HTERT RPE-1 (cell line): ENCODE data around the gene TIFAB.

ENCODE experiments used
- in situ Hi-C: fragments of 300-500 bp; cut with MboI; formaldehyde crosslinking; loops from 4 replicates; pipeline ENCODE4 v1.14.3; 2020; ENCODE audit warnings: low sequenced_read_pairs

TIFAB gene

GRCh38 chr5:135444360-135444759, 7.8 kb downstream of the TIFAB start:
- in situ Hi-C loops = no loop called here

- in situ Hi-C loops = no loop called here
Observed at GRCh38 chr5:135443161-135443960, 8.8 kb downstream of the TIFAB start.

GRCh38 chr5:135442431-135443160, 9.6 kb downstream of the TIFAB start:
- in situ Hi-C loops = no loop called here

- in situ Hi-C loops = no loop called here
Observed at GRCh38 chr5:135441919-135442318, 10.2 kb downstream of the TIFAB start.

GRCh38 chr5:135441350-135441831, 10.8 kb downstream of the TIFAB start:
- in situ Hi-C loops = no loop called here

- in situ Hi-C loops = no loop called here
Observed at GRCh38 chr5:135440916-135441315, 11.2 kb downstream of the TIFAB start.

- in situ Hi-C loops = no loop called here
Observed at GRCh38 chr5:135439231-135440205, 12.6 kb downstream of the TIFAB start.

- in situ Hi-C loops = no loop called here
Observed at GRCh38 chr5:135438636-135439221, 13.4 kb downstream of the TIFAB start.

GRCh38 chr5:135437796-135438560, 14.2 kb downstream of the TIFAB start:
- in situ Hi-C loops = no loop called here

GRCh38 chr5:135437422-135437795, 14.7 kb downstream of the TIFAB start:
- in situ Hi-C loops = no loop called here

GRCh38 chr5:135436951-135437418, 15.2 kb downstream of the TIFAB start:
- in situ Hi-C loops = no loop called here

GRCh38 chr5:135435467-135436330, 16.5 kb downstream of the TIFAB start:
- in situ Hi-C loops = no loop called here

GRCh38 chr5:135434591-135435466, 17.3 kb downstream of the TIFAB start:
- in situ Hi-C loops = no loop called here

- in situ Hi-C loops = no loop called here
Observed at GRCh38 chr5:135433681-135434426, 18.3 kb downstream of the TIFAB start.

- in situ Hi-C loops = no loop called here
Observed at GRCh38 chr5:135432113-135432512, 20.0 kb downstream of the TIFAB start.

- in situ Hi-C loops = no loop called here
Observed at GRCh38 chr5:135430135-135430437, 22.1 kb downstream of the TIFAB start.
